ENCODE measurements around the gene EXOC2. TPM values are rescaled to one million over a fixed set of nuclear protein-coding genes. Genes with fewer than 3 reads are reported as not detected.

EXOC2 gene
- total and polyA plus RNA-seq, 2 of the 13 experiments (the other 11 are each of a cell fraction or from before 2014, with no cell fraction given), result 12.6 to 22.9 TPM

GRCh38 chr6:692858-693722, at the start of gene EXOC2 (continued):
- TF ChIP-seq RCOR2 (CRISPR knock-in tag; IDR thresholded peaks at IDR 0.05) (peak; percentile 44; the same call in 1 of the 2 replicates), ZNF224 (CRISPR knock-in tag; IDR thresholded peaks at IDR 0.05) (0 out of 2 replicates have a peak, but pooled peaks have one; percentile 31), PRDM4 (CRISPR knock-in tag; IDR thresholded peaks at IDR 0.05; ENCODE audit: borderline replicate concordance) (no peak), ZNF703 (CRISPR knock-in tag; IDR thresholded peaks at IDR 0.05; ENCODE audit: borderline replicate concordance) (no peak), ZNF580 (CRISPR knock-in tag; IDR thresholded peaks at IDR 0.05; ENCODE audit: borderline replicate concordance, low read depth) (peak; percentile 88; the same call in 1 of the 2 replicates), ATF7 (IDR thresholded peaks at IDR 0.05) (no peak), ATF7 (CRISPR knock-in tag; IDR thresholded peaks at IDR 0.05) (no peak), HMG20B (CRISPR knock-in tag; conservative IDR thresholded peaks at IDR 0.05) (peak; percentile 82), NR2F2 (IDR thresholded peaks at IDR 0.05; ENCODE audit: borderline replicate concordance, low read depth) (no peak), RFXAP (CRISPR knock-in tag; IDR thresholded peaks at IDR 0.05; ENCODE audit: borderline replicate concordance) (peak; percentile 93; the same call in 1 of the 2 replicates), ZNF260 (CRISPR knock-in tag; IDR thresholded peaks at IDR 0.05; ENCODE audit: borderline replicate concordance, low read depth) (no peak), ZNF354B (CRISPR knock-in tag; IDR thresholded peaks at IDR 0.05) (no peak), ISL2 (CRISPR knock-in tag; IDR thresholded peaks at IDR 0.05) (peak; percentile 73), ETV5 (CRISPR knock-in tag; IDR thresholded peaks at IDR 0.05; ENCODE audit: borderline replicate concordance) (peak; percentile 100), ZBTB33 (CRISPR knock-in tag; IDR thresholded peaks at IDR 0.05) (peak; percentile 78), ZSCAN29 (CRISPR knock-in tag; conservative IDR thresholded peaks at IDR 0.05) (0 out of 2 replicates have a peak, but pooled peaks have one; percentile 67), AGO2 (optimal IDR thresholded peaks at IDR 0.05; ENCODE audit: low read depth, low read length) (peak; percentile 55), REPIN1 (CRISPR knock-in tag; IDR thresholded peaks at IDR 0.05; ENCODE audit: borderline replicate concordance, low read depth) (peak; percentile 98), THAP7 (CRISPR knock-in tag; IDR thresholded peaks at IDR 0.05) (peak; percentile 85)

All from HepG2 (cell line).